Upper lobe of right lung (tissue), 1 donor: ENCODE data around the gene FNDC5. TPM values are rescaled to one million over a fixed set of nuclear protein-coding genes. Genes with fewer than 3 reads are reported as not detected.

Experiments
- ATAC-seq: fragments of 200-7000 bp; cut with Tn5 transposase; one replicate; pipeline ENCODE4 v1.9.1; 2020; ENCODE audit warnings: mild to moderate bottlenecking, moderate library complexity
- DNase-seq: peaks from one replicate; pipeline ENCODE4 v3.0.0-alpha.2; 2020
- H3K27ac ChIP-seq: fragments of 200-600 bp; one replicate; pipeline ENCODE4 v1.8.0; 2022
- H3K27me3 ChIP-seq: fragments of 200-600 bp; one replicate; pipeline ENCODE4 v1.8.0; 2022; ENCODE audit warnings: mild to moderate bottlenecking
- H3K36me3 ChIP-seq: fragments of 200-600 bp; one replicate; pipeline ENCODE4 v1.8.0; 2022
- H3K4me1 ChIP-seq: fragments of 200-600 bp; one replicate; pipeline ENCODE4 v1.8.0; 2022
- H3K4me3 ChIP-seq: fragments of 200-600 bp; one replicate; pipeline ENCODE4 v1.8.0; 2022; ENCODE audit warnings: mild to moderate bottlenecking
- H3K9me3 ChIP-seq: fragments of 200-600 bp; one replicate; pipeline ENCODE4 v1.8.0; 2022
- intact Hi-C: fragments of 100-400 bp; cut with DNase I; formaldehyde crosslinking; loops from one replicate; pipeline ENCODE4 v1.11.0; 2022
- total RNA-seq: library from RNA; stranded (reverse); fragmentation: NEBNext Ultra II Directional; extraction: Animal tissue kit (Norgen Biotek cat#: 25700); gene quantifications from one replicate; pipeline ENCODE4 v1.2.1, GENCODE V29; 2021
- TF ChIP-seq, protein P1 (sequence below): fragments of 200-600 bp; IDR thresholded peaks from one replicate; pipeline ENCODE4 v1.8.0; 2022; ENCODE audit warnings: antibody characterized with exemption
- donor health status: DM: no; HTN: yes; CAD: no; lungs with severe emphysema.

The FNDC5 gene
- total RNA-seq, 1 donor from 2014 or later = 1.5 TPM

DNA sequence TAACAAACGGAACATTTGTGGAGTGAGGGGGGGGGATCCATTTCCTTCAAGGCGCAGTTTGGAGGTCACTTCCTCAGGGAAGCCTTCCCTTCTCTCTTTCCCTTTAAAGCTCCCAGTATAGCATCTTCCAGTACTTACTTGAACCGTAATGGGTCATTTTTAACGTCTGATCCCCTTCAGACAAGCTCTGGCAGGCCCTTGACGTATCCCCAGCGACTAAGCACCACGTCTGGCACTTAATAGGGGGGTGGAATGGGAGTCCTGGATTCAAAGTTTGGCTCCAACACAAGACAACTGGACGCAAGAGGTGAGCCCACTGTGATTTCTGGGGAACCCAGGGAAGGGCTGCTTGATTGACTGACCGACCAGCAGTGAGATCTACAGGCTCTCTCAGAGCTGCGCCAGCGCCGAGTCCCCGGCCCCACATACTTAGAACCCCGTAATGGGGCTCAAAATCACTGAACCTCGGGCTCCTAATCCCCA, 54.0 kb downstream of the FNDC5 start:
- intact Hi-C loops = no loop called here
- H3K4me1 ChIP-seq = peaks cover 42% of the 10 kb centered on the region
- H3K27ac ChIP-seq = peak overlapping the region; percentile 96
- H3K4me3 ChIP-seq = peak overlapping the region; percentile 89
- no peaks in the 10 kb centered on the region for H3K9me3 ChIP-seq
- TF ChIP-seq, protein P1, sequence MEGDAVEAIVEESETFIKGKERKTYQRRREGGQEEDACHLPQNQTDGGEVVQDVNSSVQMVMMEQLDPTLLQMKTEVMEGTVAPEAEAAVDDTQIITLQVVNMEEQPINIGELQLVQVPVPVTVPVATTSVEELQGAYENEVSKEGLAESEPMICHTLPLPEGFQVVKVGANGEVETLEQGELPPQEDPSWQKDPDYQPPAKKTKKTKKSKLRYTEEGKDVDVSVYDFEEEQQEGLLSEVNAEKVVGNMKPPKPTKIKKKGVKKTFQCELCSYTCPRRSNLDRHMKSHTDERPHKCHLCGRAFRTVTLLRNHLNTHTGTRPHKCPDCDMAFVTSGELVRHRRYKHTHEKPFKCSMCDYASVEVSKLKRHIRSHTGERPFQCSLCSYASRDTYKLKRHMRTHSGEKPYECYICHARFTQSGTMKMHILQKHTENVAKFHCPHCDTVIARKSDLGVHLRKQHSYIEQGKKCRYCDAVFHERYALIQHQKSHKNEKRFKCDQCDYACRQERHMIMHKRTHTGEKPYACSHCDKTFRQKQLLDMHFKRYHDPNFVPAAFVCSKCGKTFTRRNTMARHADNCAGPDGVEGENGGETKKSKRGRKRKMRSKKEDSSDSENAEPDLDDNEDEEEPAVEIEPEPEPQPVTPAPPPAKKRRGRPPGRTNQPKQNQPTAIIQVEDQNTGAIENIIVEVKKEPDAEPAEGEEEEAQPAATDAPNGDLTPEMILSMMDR = peak; percentile 3
- ATAC-seq = peak; percentile 10
- H3K36me3 ChIP-seq = peaks cover 6% of the 10 kb centered on the region
- DNase-seq = no peak
- no peaks in the 10 kb centered on the region for H3K27me3 ChIP-seq

GRCh38 chr1:32813941-32814739, 56.6 kb downstream of the FNDC5 start:
- Histone ChIP-seq H3K27me3 (no peaks in the 10 kb centered on the region), H3K9me3 (no peaks in the 10 kb centered on the region), H3K36me3 (peaks cover 24% of the 10 kb centered on the region), H3K4me1 (peaks cover 36% of the 10 kb centered on the region), H3K4me3 (no peak overlapping the region), H3K27ac (no peak overlapping the region)
- intact Hi-C loops = no loop called here
- DNase-seq (no peak), ATAC-seq (no peak)
- TF ChIP-seq, protein P1 = no peak

Other genes with a start within 250 kb of the FNDC5 start
- gene ZBTB8OS, start 220.4 kb downstream of the FNDC5 start, total RNA-seq = 47.8 TPM
- gene RBBP4, start 219.7 kb downstream of the FNDC5 start, total RNA-seq = 156 TPM
- 16.9 TPM for gene SYNC, start 168.1 kb downstream of the FNDC5 start, total RNA-seq
- 111 TPM for gene YARS1, start 53.6 kb downstream of the FNDC5 start, total RNA-seq
- 34.9 TPM for gene S100PBP, start 53.3 kb downstream of the FNDC5 start, total RNA-seq
- not detected for gene HPCA, start 15.6 kb upstream of the FNDC5 start, total RNA-seq
- 41.9 TPM for gene TMEM54, start 30.5 kb upstream of the FNDC5 start, total RNA-seq
- 34.3 TPM for gene RNF19B, start 93.9 kb upstream of the FNDC5 start, total RNA-seq
- gene AK2, start 166.0 kb upstream of the FNDC5 start, total RNA-seq = 106 TPM
- gene AZIN2, start 210.2 kb upstream of the FNDC5 start, total RNA-seq = 2.3 TPM